Left forelimb (tissue), 1 donor: ENCODE results near the gene FAAP24.
A peak's percentile ranks its signal among the peaks of the same experiment; 100 is the strongest.
"Not testable (repeated sequence)": the region's sequence is repeated elsewhere in the genome, so short reads cannot be mapped to it uniquely, and the experiment has no call there.

Experiments
- DNase-seq: peaks from one replicate; pipeline ENCODE4 v3.0.0-alpha.2; 2018; ENCODE audit warnings: low spot score

The FAAP24 gene

GRCh38 chr19:32971715-32972540 lies at the start of gene FAAP24, which contains the start of gene CEP89:
Gene FAAP24 (plus strand): TSS chr19:32972242. CDS start chr19:32973197, 955 bp downstream.
Gene CEP89 (minus strand): TSS chr19:32971958. CDS start chr19:32971874, 84 bp downstream.
- DNase-seq = peak; percentile 99

- no peak for DNase-seq
Measured at GRCh38 chr19:32924200-32924599, 47.8 kb upstream of the FAAP24 start.

- DNase-seq = no peak
Measured at GRCh38 chr19:32928806-32929205, 43.2 kb upstream of the FAAP24 start.

GRCh38 chr19:32930567-32930966 lies 41.5 kb upstream of the FAAP24 start:
- DNase-seq = no peak

DNA sequence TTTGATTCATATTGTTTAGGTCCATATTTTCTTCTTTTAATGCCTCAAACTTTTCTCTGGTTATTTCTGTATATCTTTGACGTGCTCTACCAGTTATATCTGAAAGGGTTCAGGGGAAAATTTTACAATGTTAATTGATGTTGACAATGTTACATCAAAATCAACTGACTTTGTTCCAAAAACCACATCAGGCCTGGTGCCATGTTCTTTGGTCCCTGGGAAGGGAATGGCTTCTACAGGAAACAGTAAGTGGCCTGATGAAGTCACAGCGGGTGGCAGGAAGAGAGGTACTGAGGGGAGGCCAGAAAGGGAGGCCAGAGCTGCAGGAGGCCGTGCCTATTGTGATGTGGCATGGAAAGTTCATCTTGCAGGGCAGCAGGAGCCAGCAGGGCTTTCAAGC lies 38.5 kb upstream of the FAAP24 start:
- no peak for DNase-seq

DNA sequence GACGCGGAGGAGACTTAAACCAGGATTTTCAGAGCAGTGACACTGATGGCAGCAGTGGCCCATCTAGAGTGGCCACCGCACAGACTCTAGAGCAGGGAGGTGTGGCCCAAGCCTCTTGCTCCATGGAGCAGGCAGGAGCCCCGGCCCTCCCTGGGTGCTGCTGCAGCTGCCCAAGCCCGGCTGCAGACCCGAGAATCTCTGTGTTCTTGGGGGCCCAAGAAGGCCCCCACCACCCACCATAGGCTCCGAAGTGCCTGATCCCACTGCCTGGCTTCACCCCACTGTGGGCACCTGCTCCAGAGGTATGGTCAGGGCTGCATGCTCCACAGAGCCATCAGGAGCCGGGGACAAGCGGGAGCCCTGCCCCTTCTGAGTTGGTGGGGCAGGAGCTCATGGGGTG lies 36.4 kb upstream of the FAAP24 start:
- DNase-seq = no peak

GRCh38 chr19:32936065-32936464 lies 36.0 kb upstream of the FAAP24 start:
- DNase-seq = no peak

GRCh38 chr19:32941273-32941672 lies 30.8 kb upstream of the FAAP24 start:
- DNase-seq = not testable (repeated sequence)

- DNase-seq = no peak
Measured at GRCh38 chr19:32945260-32945659, 26.8 kb upstream of the FAAP24 start.

GRCh38 chr19:32966750-32967149 lies 5.3 kb upstream of the FAAP24 start:
- DNase-seq = no peak

GRCh38 chr19:32969549-32969948 lies 2.5 kb upstream of the FAAP24 start:
- DNase-seq = no peak

- no peak for DNase-seq
Measured at GRCh38 chr19:32971012-32971595, 938 bp upstream of the FAAP24 start.

- no peak for DNase-seq
Measured at GRCh38 chr19:32976223-32976805, 4.3 kb downstream of the FAAP24 start.

DNA sequence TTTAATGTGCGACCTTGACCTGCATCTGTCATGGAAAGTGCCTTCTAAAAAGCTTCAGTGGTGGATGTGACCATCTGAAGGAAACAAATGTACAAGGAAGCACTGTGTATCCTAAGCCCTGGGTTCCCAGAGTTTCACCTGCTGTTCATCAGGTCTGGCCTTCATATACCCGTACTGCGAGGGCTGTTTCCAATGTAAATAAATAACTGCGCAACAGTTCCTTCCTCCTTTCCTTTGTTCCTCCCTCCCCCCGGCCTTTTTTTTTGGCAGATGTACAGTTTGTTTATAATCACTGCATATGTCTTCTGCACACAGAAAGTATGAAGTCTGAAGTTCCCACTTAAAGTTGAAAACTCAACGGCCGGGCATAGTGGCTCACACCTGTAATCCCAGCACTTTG lies 5.2 kb downstream of the FAAP24 start:
- no peak for DNase-seq

GRCh38 chr19:32977813-32978212 lies 5.8 kb downstream of the FAAP24 start:
- not testable (repeated sequence) for DNase-seq

GRCh38 chr19:32979807-32980206 lies 7.8 kb downstream of the FAAP24 start:
- not testable (repeated sequence) for DNase-seq

DNA sequence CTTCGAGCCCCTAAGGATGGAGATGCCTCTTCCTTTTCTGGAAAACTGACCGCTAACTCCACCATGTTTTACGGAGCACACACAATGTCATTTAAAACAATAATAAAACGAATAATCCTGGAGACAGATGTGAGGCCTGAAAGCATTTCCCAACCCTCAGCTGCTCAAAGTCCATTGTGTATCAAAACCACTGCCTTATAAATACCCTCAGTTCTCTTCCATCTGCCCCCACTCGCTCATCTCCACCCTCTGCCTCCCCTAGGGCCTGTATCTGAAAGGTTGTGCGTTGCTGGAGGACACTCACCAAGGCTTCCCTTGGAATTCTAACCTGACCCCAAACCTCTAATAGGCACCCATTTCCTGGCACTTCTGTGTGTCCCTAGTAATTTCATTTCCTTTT lies 10.4 kb downstream of the FAAP24 start:
- not testable (repeated sequence) for DNase-seq

- not testable (repeated sequence) for DNase-seq
Measured at GRCh38 chr19:32988254-32988653, 16.2 kb downstream of the FAAP24 start.

- no peak for DNase-seq
Measured at GRCh38 chr19:32988724-32989123, 16.7 kb downstream of the FAAP24 start.

DNA sequence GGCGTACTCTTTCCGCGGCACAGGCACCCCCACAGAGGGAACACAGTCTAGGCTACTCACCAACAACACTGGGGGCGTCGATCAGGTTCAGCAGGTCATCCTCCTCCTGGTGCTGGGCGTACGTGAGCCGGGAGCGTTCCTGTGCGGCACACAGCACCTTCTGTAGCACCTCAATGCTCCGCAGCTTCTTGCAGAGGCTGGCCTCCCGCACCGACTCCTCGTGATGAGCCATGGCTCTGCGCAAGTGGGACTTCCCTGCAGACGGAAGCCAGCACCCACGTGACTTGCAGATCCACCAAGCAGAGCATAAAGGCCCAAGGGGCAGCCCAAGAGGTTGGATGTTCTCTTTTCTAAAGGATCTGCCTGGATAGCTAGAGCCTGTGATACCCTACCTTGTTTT lies 23.9 kb downstream of the FAAP24 start:
- DNase-seq = not testable (repeated sequence)

GRCh38 chr19:32997061-32997464 lies 25.0 kb downstream of the FAAP24 start:
- DNase-seq = not testable (repeated sequence)

DNA sequence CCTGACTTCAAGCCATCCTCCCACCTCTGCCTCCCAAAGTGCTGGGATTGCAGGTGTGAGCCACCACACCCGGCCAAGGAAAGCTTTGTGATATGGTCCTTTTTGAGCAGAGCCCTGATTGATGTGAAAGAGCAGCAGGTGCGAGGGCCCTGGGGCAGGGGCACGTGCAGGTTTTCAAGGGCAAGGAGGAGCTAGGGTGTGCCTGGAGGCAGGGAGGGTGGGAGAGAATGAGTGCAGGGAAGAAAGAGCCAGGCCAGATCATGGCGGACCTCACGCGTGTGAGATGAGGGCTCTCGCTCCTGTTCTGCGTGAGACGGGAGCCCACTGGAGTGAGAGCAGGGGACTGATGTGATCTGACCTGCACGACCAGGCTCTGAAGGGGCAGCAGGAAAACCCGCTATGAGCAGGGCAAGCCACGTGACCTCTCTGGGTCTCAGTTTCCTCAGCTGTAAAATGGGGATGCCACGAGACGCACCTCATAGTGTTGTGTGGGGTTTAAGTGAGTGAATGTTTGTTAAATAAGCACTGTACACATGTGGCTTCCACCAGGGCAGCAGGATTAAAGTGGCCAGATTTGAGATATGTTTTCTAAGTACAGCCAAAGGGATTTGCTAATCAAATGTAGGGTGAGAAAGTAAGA lies 25.8 kb downstream of the FAAP24 start:
- DNase-seq = no peak

GRCh38 chr19:32998722-32999121 lies 26.7 kb downstream of the FAAP24 start:
- no peak for DNase-seq
